Measurements from ENCODE around the gene CD1B.
"Not testable (repeated sequence)": the region's sequence is repeated elsewhere in the genome, so short reads cannot be mapped to it uniquely, and the experiment has no call there.

Gene CD1B

GRCh38 chr1:158336413-158336812 lies 5.1 kb upstream of the CD1B start:
- not testable (repeated sequence) for H3K4me1 Mint-ChIP-seq (ENCODE audit: low read depth in 2 of 2); ATAC-seq (replicated peaks); H3K27ac Mint-ChIP-seq; DNase-seq; H3K4me3 Mint-ChIP-seq; H3K9me3 Mint-ChIP-seq; H3K36me3 Mint-ChIP-seq (ENCODE audit: insufficient read depth)
- H3K27me3 Mint-ChIP-seq: peaks cover 11 to 20% of the 10 kb centered on the region in 2 donors

DNA sequence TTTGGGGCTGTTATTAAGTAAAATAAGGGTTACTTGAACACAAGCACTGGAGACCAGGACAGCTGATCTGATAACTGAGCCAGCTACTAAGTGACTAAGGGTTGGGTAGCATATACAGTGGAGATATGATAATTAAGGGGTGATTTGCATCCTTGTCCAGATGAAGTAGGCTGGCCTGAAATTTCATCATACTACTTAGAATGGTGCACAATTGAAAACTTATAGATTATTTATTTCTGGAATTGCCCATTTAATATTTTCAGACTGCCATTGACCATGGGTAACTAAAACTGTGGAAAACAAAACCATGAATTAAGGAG lies 3.8 kb upstream of the CD1B start:
- no peaks in the 10 kb centered on the region for H3K36me3 Mint-ChIP-seq (ENCODE audit: insufficient read depth)
- ATAC-seq (replicated peaks) (no peak), DNase-seq (no peak)
- H3K9me3 Mint-ChIP-seq: no peaks in the 10 kb centered on the region
- H3K27me3 Mint-ChIP-seq: peaks cover 11 to 20% of the 10 kb centered on the region in 2 donors
- peaks cover 4 to 5% of the 10 kb centered on the region in 2 donors for H3K4me1 Mint-ChIP-seq (ENCODE audit: low read depth in 2 of 2)
- no peak overlapping the region for H3K27ac Mint-ChIP-seq
- H3K4me3 Mint-ChIP-seq: no peak overlapping the region

DNA sequence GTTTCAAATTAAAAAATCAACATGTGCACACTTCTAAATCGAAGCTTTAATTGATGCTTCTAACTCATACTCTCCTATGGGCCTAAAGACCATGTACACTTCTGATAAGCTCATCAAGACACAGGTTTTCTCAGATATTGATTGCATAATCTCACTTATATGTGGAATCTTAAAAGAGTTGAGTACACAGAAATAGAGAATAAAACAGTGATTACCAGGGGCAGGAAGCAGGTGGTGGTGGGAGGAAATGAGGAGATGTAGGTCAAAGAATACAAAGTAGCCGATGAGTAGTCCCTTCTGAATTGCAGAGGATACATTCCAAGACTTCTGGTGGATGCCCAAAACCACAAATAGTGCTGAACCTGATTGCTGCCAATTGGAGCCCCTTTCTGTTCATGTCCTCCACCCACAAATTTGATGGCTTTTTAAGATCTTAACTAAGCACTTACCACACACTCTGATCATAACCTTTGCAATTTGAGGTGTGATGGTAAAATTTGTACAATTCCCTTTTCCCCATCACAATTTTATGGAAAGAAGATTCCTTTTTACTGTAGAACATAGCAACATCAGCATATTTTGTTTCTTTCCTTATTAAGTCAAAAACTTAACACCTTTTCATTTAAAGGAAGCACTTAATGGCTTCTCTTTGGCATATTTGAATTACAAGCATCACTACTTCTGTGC lies 3.3 kb upstream of the CD1B start:
- H3K36me3 Mint-ChIP-seq (ENCODE audit: insufficient read depth): no peaks in the 10 kb centered on the region
- no peak for DNase-seq
- peaks cover 11 to 20% of the 10 kb centered on the region in 2 donors for H3K27me3 Mint-ChIP-seq
- no peak overlapping the region for H3K4me3 Mint-ChIP-seq
- no peak for ATAC-seq (replicated peaks)
- peaks cover 4 to 5% of the 10 kb centered on the region in 2 donors for H3K4me1 Mint-ChIP-seq (ENCODE audit: low read depth in 2 of 2)
- no peaks in the 10 kb centered on the region for H3K9me3 Mint-ChIP-seq
- H3K27ac Mint-ChIP-seq: no peak overlapping the region

- H3K9me3 Mint-ChIP-seq: no peaks in the 10 kb centered on the region
- no peak for DNase-seq
- peaks cover 9 to 14% of the 10 kb centered on the region in 2 donors for H3K27me3 Mint-ChIP-seq
- no peaks in the 10 kb centered on the region for H3K36me3 Mint-ChIP-seq (ENCODE audit: insufficient read depth)
- no peak overlapping the region for H3K27ac Mint-ChIP-seq
- ATAC-seq (replicated peaks): no peak
- peaks cover 4 to 5% of the 10 kb centered on the region in 2 donors for H3K4me1 Mint-ChIP-seq (ENCODE audit: low read depth in 2 of 2)
- no peak overlapping the region for H3K4me3 Mint-ChIP-seq
Measured at GRCh38 chr1:158333405-158334155, 2.2 kb upstream of the CD1B start.

- Mint-ChIP-seq H3K4me3 (no peak overlapping the region), H3K4me1 (ENCODE audit: low read depth in 2 of 2) (peaks cover 4 to 5% of the 10 kb centered on the region in 2 donors), H3K9me3 (no peaks in the 10 kb centered on the region), H3K27ac (no peak overlapping the region), H3K27me3 (peaks cover 0 to 7% of the 10 kb centered on the region in 2 donors), H3K36me3 (ENCODE audit: insufficient read depth) (no peaks in the 10 kb centered on the region)
- no peak for DNase-seq
- no peak for ATAC-seq (replicated peaks)
Measured at GRCh38 chr1:158331106-158331425, 265 bp downstream of the CD1B start.

GRCh38 chr1:158330391-158331105 lies 783 bp downstream of the CD1B start:
- no peak overlapping the region for H3K4me3 Mint-ChIP-seq
- no peaks in the 10 kb centered on the region for H3K9me3 Mint-ChIP-seq
- H3K27ac Mint-ChIP-seq: no peak overlapping the region
- ATAC-seq (replicated peaks): no peak
- H3K4me1 Mint-ChIP-seq (ENCODE audit: low read depth in 2 of 2): peaks cover 4 to 5% of the 10 kb centered on the region in 2 donors
- H3K36me3 Mint-ChIP-seq (ENCODE audit: insufficient read depth): no peaks in the 10 kb centered on the region
- peaks cover 0 to 7% of the 10 kb centered on the region in 2 donors for H3K27me3 Mint-ChIP-seq
- no peak for DNase-seq

- Mint-ChIP-seq H3K4me1 (ENCODE audit: low read depth in 2 of 2) (peaks cover 4 to 5% of the 10 kb centered on the region in 2 donors), H3K9me3 (no peaks in the 10 kb centered on the region), H3K27ac (no peak overlapping the region), H3K4me3 (no peak overlapping the region), H3K36me3 (ENCODE audit: insufficient read depth) (no peaks in the 10 kb centered on the region), H3K27me3 (peaks cover 1 to 9% of the 10 kb centered on the region in 2 donors)
- no peak for DNase-seq
- ATAC-seq (replicated peaks): no peak
Measured at GRCh38 chr1:158329733-158330132, 1.6 kb downstream of the CD1B start.

- ATAC-seq (replicated peaks): no peak
- no peak overlapping the region for H3K27ac Mint-ChIP-seq
Measured at GRCh38 chr1:158329300-158329699, 2.0 kb downstream of the CD1B start.

DNA sequence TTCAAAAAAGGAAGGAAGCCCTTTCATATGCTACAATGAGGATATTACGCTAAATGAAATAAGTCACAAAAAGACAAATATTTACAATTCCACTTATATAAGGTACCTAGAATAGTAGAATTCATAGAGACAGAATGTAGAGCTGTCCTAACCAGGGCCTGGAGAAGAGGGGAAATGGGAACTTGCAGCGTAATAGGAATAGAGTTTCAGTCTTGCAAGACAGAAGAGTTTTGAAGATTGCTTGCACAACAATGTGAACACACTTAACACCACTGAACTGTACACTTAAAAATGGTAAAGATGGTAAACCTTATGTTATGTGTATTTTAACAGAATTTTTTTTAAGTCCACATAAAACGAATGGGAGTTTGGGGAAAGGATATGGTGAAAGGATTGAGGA lies 2.9 kb downstream of the CD1B start:
- Mint-ChIP-seq H3K27ac (no peak overlapping the region), H3K36me3 (ENCODE audit: insufficient read depth) (no peaks in the 10 kb centered on the region), H3K27me3 (peaks cover 14 to 22% of the 10 kb centered on the region in 2 donors), H3K4me1 (ENCODE audit: low read depth in 2 of 2) (peaks cover 3% of the 10 kb centered on the region in 2 donors), H3K9me3 (no peaks in the 10 kb centered on the region), H3K4me3 (no peak overlapping the region)
- ATAC-seq (replicated peaks) (no peak), DNase-seq (no peak)

More at GRCh38 chr1:158329300-158329699, 2.0 kb downstream of the CD1B start:
- no peak for DNase-seq
- Mint-ChIP-seq H3K27me3 (peaks cover 6 to 13% of the 10 kb centered on the region in 2 donors), H3K9me3 (no peaks in the 10 kb centered on the region), H3K4me3 (no peak overlapping the region), H3K36me3 (ENCODE audit: insufficient read depth) (no peaks in the 10 kb centered on the region), H3K4me1 (ENCODE audit: low read depth in 2 of 2) (peaks cover 4 to 5% of the 10 kb centered on the region in 2 donors)

GRCh38 chr1:158327481-158327880 lies 3.9 kb downstream of the CD1B start:
- no peak overlapping the region for H3K4me3 Mint-ChIP-seq
- no peaks in the 10 kb centered on the region for H3K9me3 Mint-ChIP-seq
- ATAC-seq (replicated peaks): no peak
- DNase-seq: no peak
- no peaks in the 10 kb centered on the region for H3K4me1 Mint-ChIP-seq (ENCODE audit: low read depth in 2 of 2)
- no peak overlapping the region for H3K27ac Mint-ChIP-seq
- peaks cover 24 to 31% of the 10 kb centered on the region in 2 donors for H3K27me3 Mint-ChIP-seq
- H3K36me3 Mint-ChIP-seq (ENCODE audit: insufficient read depth): no peaks in the 10 kb centered on the region

GRCh38 chr1:158324395-158324794 lies 6.9 kb downstream of the CD1B start:
- H3K27me3 Mint-ChIP-seq: peaks cover 55 to 57% of the 10 kb centered on the region in 2 donors
- DNase-seq (no peak), ATAC-seq (replicated peaks) (no peak)
- H3K9me3 Mint-ChIP-seq: no peaks in the 10 kb centered on the region
- no peak overlapping the region for H3K4me3 Mint-ChIP-seq
- H3K36me3 Mint-ChIP-seq (ENCODE audit: insufficient read depth): no peaks in the 10 kb centered on the region
- H3K4me1 Mint-ChIP-seq (ENCODE audit: low read depth in 2 of 2): no peaks in the 10 kb centered on the region
- H3K27ac Mint-ChIP-seq: no peak overlapping the region

DNA sequence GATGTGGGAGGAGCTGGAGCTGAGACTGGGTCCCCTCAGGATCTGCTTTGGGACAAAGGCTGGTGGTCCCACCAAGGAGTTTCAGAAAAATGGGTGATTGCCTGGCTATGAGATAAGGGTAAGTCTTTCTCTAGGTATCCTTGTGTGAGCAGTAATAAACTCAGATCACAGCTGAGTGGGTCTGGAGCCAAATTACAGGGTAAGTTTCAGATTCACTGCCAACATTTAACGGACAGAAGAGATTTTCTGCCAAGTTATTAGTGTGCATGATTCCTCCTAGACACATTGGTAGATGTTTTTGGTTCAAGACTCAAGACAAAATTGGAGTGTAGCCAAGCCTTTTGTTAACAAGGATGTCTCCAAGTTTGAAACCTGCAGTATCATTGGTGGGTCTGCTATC lies 7.5 kb downstream of the CD1B start:
- H3K27ac Mint-ChIP-seq: no peak overlapping the region
- H3K27me3 Mint-ChIP-seq: peaks cover 60% of the 10 kb centered on the region in 2 donors

GRCh38 chr1:158311066-158311465 lies 20.3 kb downstream of the CD1B start:
- Mint-ChIP-seq H3K27ac (no peak overlapping the region), H3K4me1 (ENCODE audit: low read depth in 2 of 2) (no peaks in the 10 kb centered on the region), H3K36me3 (ENCODE audit: insufficient read depth) (peaks cover 3% of the 10 kb centered on the region), H3K4me3 (no peak overlapping the region), H3K9me3 (peaks cover 3 to 7% of the 10 kb centered on the region in 2 donors), H3K27me3 (peaks cover 14 to 20% of the 10 kb centered on the region in 2 donors)
- DNase-seq (no peak), ATAC-seq (replicated peaks) (no peak)

More for the DNA sequence above, 7.5 kb downstream of the CD1B start:
- ATAC-seq (replicated peaks) (no peak), DNase-seq (no peak)
- Mint-ChIP-seq H3K9me3 (no peaks in the 10 kb centered on the region), H3K4me1 (ENCODE audit: low read depth in 2 of 2) (no peaks in the 10 kb centered on the region), H3K4me3 (no peak overlapping the region), H3K36me3 (ENCODE audit: insufficient read depth) (no peaks in the 10 kb centered on the region)

GRCh38 chr1:158310623-158311022 lies 20.7 kb downstream of the CD1B start:
- Mint-ChIP-seq H3K27ac (no peak overlapping the region), H3K9me3 (peaks cover 3 to 7% of the 10 kb centered on the region in 2 donors), H3K27me3 (peaks cover 15 to 21% of the 10 kb centered on the region in 2 donors), H3K4me3 (no peak overlapping the region), H3K4me1 (ENCODE audit: low read depth in 2 of 2) (no peaks in the 10 kb centered on the region), H3K36me3 (ENCODE audit: insufficient read depth) (peaks cover 3% of the 10 kb centered on the region)
- no peak for ATAC-seq (replicated peaks)
- DNase-seq: no peak
